PFSK-1 (cell line): Measurements from ENCODE around the gene BABAM2.

Experiments used
- FOXP2 ChIP-seq: optimal IDR thresholded peaks from 2 replicates; pipeline ENCODE3; 2011; ENCODE audit warnings: borderline replicate concordance, control low read depth, inconsistent platforms; ENCODE audit not compliant: insufficient read depth; ENCODE audit errors: extremely low read length, extremely low read depth
- POLR2AphosphoS5 ChIP-seq: IDR thresholded peaks from 2 replicates; pipeline ENCODE4 v1.6.1; 2012; ENCODE audit warnings: low read depth, mild to moderate bottlenecking, control low read depth, low read length, moderate library complexity
- SIN3A ChIP-seq: IDR thresholded peaks from 2 replicates; pipeline ENCODE4 v1.6.1; 2012; ENCODE audit warnings: mild to moderate bottlenecking, low read length, moderate library complexity, borderline replicate concordance; ENCODE audit not compliant: insufficient read depth
- TAF1 ChIP-seq: IDR thresholded peaks from 2 replicates; pipeline ENCODE4 v1.6.1; 2012; ENCODE audit warnings: low read length, control low read depth, borderline replicate concordance; ENCODE audit not compliant: insufficient read depth
- TF ChIP-seq, protein P1 (sequence below), 2 experiments: IDR thresholded peaks; 2 replicates each; pipeline versions ENCODE4 v1.6.1 to v1.8.0; 2011 to 2012; ENCODE audit warnings: low read depth in 2 of 2, low read length in 2 of 2, control low read depth in 1 of 2, inconsistent platforms in 1 of 2, mild to moderate bottlenecking in 1 of 2, moderate library complexity in 1 of 2; ENCODE audit not compliant: insufficient read depth in 1 of 2

BABAM2 gene

GRCh38 chr2:27885234-27885633 lies 5.3 kb upstream of the BABAM2 start:
- TF ChIP-seq FOXP2 (no peak), POLR2AphosphoS5 (no peak), TAF1 (no peak), SIN3A (no peak)
- TF ChIP-seq, protein P1, sequence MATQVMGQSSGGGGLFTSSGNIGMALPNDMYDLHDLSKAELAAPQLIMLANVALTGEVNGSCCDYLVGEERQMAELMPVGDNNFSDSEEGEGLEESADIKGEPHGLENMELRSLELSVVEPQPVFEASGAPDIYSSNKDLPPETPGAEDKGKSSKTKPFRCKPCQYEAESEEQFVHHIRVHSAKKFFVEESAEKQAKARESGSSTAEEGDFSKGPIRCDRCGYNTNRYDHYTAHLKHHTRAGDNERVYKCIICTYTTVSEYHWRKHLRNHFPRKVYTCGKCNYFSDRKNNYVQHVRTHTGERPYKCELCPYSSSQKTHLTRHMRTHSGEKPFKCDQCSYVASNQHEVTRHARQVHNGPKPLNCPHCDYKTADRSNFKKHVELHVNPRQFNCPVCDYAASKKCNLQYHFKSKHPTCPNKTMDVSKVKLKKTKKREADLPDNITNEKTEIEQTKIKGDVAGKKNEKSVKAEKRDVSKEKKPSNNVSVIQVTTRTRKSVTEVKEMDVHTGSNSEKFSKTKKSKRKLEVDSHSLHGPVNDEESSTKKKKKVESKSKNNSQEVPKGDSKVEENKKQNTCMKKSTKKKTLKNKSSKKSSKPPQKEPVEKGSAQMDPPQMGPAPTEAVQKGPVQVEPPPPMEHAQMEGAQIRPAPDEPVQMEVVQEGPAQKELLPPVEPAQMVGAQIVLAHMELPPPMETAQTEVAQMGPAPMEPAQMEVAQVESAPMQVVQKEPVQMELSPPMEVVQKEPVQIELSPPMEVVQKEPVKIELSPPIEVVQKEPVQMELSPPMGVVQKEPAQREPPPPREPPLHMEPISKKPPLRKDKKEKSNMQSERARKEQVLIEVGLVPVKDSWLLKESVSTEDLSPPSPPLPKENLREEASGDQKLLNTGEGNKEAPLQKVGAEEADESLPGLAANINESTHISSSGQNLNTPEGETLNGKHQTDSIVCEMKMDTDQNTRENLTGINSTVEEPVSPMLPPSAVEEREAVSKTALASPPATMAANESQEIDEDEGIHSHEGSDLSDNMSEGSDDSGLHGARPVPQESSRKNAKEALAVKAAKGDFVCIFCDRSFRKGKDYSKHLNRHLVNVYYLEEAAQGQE (IDR thresholded peaks at IDR 0.05; ENCODE audit: insufficient read depth in 1 of 2, low read depth in 2 of 2, low read length in 2 of 2): no peak

DNA sequence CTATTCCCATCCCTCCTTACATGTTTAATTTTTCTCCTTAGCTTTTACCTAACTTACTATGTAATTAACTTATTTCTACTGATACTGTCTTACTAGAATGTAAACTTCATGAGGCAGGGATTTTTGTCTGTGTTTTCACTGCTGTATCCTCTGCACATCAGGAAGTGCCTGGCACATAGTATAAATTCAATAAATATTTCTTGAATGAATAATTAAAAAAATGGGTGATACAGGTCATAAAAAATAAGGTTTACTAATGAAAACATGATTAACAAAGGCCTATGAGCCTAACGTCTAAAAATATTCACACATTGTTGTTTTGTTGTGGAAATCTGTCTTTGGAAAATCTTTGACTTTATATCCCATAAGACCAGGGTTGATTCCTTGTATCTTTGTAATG lies 4.9 kb upstream of the BABAM2 start:
- TF ChIP-seq POLR2AphosphoS5 (no peak), TAF1 (no peak)
- TF ChIP-seq, protein P1 (IDR thresholded peaks at IDR 0.05; ENCODE audit: insufficient read depth in 1 of 2, low read depth in 2 of 2, low read length in 2 of 2): no peak

DNA sequence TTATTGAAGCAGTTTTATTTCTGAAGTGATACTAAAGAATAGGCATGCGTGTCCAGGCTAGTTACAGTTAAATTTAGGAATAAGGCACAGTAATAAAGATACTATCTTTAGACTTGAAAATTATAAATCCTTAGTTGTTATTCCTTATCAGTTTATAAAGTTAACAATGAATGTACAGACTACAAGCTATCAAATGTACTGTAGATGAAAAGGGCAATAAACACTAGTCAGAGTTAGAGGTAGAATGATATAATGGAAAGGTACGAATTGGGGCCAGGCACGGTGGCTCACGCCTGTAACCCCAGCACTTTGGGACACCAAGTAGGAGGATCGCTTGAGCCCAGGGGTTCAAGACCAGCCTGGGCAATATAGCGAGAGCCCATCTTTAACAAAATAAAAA lies 4.2 kb upstream of the BABAM2 start:
- TF ChIP-seq, protein P1 (IDR thresholded peaks at IDR 0.05; ENCODE audit: insufficient read depth in 1 of 2, low read depth in 2 of 2, low read length in 2 of 2): no peak
- TF ChIP-seq FOXP2 (no peak), SIN3A (no peak)

GRCh38 chr2:27887111-27887510 lies 3.4 kb upstream of the BABAM2 start:
- no peak for TF ChIP-seq TAF1

DNA sequence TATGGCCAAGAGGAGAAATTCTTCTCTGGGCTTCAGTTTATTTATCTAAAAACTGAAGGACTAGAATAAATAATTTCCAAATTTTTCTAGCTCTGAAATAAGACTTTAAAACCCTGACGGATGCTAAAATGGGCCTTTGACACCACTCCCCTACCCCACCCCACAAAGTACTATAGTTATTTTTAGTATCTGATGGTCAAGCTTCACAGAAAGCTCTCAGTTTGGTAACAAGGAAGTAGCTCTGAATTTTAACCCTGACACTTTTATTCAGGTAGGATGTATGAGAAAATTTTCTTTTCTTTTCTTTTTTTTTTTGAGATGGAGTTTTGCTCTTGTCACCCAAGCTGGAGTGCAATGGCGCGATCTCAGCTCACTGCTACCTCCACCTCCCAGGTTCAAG lies 2.7 kb upstream of the BABAM2 start:
- TF ChIP-seq, protein P1 (IDR thresholded peaks at IDR 0.05; ENCODE audit: insufficient read depth in 1 of 2, low read depth in 2 of 2, low read length in 2 of 2): no peak
- no peak for TF ChIP-seq SIN3A
- no peak for TF ChIP-seq FOXP2
- TF ChIP-seq POLR2AphosphoS5: no peak
- no peak for TF ChIP-seq TAF1
